NCI-H82 treated with DMSO at 0.1 percent for 48 hours (cell line): ENCODE results near the gene SAP30L.
A peak's percentile ranks its signal among the peaks of the same experiment; 100 is the strongest.

ENCODE experiments used
- DNase-seq: peaks from one replicate; lab custom pipeline; 2025; ENCODE audit not compliant: unreplicated experiment; lab: John Stamatoyannopoulos, UW

SAP30L gene

DNA sequence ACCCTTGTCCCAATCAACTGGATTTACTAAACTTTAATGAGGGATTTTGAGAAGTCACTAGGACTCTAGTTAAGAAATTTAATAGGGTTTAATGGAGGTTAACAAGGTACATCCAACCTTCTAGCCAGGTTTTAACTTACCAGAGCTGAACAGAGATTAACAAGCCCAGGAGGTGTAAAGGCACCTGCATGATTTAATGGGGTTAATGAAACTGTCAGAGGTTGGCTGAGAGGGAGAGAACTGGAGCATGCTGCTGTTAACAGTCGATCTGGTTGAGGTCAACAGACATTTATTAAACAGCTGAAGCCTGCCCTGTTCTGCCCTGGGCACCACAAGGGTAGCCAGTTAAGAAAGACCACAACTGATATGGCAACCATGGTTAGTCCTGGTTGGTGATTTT is 18.6 kb downstream of the SAP30L start:
- no peak for DNase-seq

- DNase-seq: no peak
Observed at GRCh38 chr5:154465169-154465568, 19.4 kb downstream of the SAP30L start.

DNA sequence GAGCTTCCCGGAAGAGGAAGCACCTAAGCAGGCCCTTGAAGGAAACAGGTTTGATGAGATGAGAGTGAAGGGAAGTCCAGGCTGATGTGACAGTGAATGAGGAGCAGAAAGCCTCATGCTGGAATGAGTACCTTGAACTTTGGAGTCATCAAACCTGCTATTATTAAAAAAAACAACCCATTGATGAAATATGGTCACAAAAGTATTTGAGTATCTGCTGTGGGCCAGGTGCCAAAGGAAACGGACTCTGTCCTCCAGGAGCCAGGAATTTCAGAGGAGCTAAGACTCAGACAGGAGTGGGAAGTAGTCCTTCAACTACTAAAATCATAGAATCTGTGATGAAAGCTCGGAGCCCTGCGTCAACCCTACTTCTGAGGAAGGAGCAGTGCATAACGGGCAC is 20.4 kb downstream of the SAP30L start:
- no peak for DNase-seq

DNA sequence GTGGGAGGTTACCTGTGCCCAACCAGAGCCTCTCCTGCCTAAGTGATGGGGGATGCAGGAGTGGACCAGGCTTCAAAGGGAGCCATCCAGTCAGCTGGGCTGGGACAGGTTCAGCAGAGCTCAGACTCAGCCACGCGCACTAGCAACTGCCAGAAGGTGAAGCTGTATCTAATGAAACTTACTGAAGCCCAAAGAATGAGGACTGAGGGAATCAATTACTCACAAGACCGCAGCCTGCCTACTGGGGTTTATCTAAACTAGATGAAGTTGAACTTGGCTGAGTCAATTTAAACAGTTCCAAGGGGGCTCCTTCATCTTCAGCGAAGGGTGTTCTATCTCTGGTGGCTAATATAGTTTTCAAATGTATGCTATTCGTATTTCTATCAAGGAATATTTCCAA is 20.9 kb downstream of the SAP30L start:
- DNase-seq: no peak

GRCh38 chr5:154467655-154468354 is 22.0 kb downstream of the SAP30L start:
- DNase-seq: no peak

- DNase-seq: no peak
Observed at GRCh38 chr5:154470137-154470536, 24.3 kb downstream of the SAP30L start.

GRCh38 chr5:154470947-154471870 is 25.4 kb downstream of the SAP30L start:
- no peak for DNase-seq

GRCh38 chr5:154472871-154473580 is 27.2 kb downstream of the SAP30L start:
- DNase-seq: no peak

DNA sequence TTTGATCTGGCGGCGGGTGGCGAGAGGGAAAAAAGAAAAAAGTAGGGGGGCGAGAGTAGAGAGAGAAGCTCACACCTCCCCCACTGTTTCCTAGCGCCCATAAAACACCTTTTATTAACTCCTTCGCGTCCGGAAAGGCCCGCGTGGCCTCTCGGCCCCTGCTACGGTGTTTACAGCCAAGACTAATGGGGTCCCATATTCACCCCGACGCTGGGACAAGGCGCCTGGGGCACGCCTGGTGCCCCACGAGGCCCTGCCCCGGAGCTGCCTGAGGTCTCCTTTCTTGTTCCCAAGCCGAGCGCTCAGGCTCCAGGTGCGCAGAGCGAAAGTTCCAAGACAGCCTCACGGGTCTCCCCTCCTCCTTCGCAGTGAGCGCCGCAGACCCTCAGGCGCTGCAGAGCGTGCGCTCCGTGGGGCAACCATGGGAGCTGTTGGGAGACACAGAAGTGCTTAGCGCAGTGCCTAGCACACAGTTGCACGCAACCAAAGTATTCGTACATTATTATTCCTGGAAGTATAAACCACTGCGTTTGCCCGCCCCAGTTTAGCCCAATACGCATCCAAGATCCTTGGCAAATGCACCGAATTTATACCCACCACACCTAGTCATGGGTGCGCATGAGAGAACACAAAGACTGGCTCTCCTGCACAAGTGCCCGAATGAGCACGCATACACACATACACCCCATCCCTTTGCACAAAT is 27.9 kb downstream of the SAP30L start:
- no peak for DNase-seq

DNA sequence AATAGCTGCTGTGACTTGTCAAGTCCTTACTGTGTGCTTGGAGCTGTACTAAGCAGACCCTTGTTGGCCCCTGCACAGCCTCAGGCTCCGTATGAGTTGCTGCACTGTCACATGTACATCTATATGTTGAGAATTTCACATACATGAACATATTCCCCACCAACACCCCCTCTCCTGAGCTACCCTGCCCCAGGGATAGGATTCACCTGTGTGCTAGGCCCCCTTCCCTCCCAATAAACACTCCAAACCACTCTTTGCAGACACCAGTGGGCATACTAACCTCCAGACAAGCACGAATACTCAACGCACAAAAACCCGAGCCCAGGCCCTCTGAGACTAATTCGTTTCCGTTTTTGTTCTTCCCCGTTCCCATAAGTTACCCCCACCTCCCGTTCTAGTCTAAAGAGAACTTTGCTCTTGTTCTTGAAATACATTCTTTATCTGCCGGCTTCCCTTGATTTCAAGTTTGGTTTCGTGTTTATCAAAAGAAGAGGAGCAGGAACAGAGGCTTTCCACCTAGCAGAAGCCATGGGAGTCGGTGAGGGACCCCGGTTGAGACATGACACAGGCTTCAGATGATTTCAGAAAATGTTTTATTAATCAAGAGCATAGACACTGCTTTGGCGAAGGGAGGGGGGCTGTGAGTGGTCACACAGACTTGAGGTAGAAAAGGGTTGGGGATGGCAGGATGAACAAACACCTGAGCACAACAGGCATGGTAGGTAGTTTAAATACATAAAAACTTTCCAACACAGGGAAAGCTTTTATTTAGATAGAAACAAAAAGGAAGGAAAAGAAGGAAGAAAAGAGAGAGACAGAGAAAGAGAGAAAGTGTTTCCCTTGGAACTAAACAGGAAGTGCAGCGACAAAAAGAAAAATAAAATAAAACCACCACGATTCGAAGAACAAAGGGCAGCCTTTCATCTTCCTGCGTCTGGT is 28.9 kb downstream of the SAP30L start:
- no peak for DNase-seq

DNA sequence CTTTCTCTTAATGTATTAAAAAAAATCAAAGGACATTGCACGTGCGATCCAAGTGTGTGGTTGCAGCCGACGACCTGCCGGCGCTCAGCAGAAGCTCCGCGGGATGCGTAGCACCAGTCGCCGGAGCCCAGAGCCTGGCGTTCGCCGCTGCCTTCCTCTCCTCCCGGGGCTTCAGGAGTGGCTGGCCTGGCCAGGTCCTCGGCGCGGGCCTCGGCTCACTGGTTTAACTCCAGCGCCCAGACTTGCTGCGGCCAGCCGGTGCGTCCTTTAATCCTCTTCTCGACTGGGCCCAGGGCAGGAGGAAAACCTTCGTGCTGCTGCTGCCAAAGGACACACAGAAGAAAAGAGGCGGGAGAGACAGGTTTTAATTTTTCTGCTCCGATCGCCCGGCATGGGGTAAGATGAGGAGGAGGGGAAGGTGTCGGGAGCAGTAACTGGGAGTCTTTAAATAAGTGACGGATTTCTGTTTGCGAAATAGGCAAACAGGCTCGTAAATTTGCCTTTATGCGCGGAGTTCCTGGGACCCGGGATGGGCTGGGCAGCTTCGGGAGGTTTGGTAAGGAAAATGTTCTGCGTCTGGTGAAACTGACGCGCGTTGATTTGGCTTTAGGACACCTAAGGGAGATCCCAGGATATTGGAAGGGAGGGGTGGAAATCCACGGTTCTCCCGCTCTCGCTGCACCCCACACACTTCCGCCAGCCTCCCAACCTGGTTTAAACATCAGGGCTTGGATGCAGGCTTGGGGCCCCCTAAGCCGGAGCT is 30.0 kb downstream of the SAP30L start:
- DNase-seq: peak; percentile 23

DNA sequence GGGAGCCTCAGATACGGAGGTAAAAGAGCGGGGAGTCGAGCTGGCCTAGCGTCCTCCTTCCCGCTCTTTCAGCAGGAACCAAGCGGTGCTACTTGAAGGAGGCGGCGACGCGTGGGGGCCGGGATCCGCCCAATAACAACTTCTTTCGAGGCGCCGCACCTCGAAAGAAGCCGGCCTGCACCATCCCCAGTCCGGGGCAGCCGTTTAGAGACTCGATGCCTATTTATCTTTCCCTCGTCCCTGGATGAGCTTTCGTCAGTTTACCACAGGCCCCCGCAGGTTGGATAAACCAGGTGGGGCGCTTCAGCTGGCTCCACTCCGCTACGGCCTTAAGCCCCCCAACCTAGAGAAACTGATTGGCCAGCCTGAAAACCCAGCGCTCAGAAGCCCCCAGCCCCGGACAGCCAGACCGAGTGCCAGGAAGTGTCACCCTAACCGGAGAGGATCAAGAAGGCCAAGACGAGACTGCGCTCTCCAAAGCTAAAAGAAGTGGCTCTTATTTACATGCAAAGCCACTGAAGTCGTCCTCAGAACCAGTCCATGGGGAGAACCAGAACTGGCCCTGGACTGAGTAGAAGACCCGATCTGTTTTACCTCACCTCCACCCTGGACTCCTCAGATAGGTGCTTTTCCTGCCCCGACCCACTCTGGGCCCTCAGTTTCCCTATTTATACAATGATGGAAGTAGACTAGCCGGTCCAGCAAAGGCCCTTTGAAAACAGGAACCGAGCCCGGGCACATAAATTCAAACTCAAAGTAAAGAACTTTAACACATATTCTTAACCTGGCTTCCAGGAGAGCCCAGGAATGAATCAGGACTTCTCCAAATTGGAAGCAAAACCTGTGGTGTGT is 30.8 kb downstream of the SAP30L start:
- DNase-seq: no peak

GRCh38 chr5:154477382-154478223 is 31.8 kb downstream of the SAP30L start:
- no peak for DNase-seq

- DNase-seq: peak; percentile 71
Observed at GRCh38 chr5:154478224-154478565, 32.4 kb downstream of the SAP30L start, which contains the start of gene HAND1. HAND1 (minus strand) TSS chr5:154478227; CDS start chr5:154478008, 219 bp downstream.

DNA sequence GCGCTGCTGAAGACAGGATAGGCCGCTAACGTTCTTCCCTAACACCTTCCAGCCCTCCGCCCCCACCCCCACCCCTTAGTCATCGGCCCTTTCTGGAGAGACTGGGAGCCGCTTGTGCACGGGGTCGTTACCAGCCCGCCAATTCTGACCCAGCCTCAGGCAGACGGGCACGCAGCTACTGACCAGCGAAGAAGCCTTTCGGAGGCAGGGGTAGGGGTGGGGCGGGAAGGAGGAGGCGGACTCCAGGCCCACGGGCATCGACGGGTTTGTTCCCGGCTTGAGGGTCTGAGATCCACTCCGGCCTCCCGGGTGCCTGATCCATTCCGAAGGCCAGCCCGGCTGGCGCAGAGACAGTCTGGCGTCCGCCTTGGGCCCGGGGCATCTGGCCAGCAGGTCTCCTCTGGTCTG is 33.0 kb downstream of the SAP30L start:
- no peak for DNase-seq

DNA sequence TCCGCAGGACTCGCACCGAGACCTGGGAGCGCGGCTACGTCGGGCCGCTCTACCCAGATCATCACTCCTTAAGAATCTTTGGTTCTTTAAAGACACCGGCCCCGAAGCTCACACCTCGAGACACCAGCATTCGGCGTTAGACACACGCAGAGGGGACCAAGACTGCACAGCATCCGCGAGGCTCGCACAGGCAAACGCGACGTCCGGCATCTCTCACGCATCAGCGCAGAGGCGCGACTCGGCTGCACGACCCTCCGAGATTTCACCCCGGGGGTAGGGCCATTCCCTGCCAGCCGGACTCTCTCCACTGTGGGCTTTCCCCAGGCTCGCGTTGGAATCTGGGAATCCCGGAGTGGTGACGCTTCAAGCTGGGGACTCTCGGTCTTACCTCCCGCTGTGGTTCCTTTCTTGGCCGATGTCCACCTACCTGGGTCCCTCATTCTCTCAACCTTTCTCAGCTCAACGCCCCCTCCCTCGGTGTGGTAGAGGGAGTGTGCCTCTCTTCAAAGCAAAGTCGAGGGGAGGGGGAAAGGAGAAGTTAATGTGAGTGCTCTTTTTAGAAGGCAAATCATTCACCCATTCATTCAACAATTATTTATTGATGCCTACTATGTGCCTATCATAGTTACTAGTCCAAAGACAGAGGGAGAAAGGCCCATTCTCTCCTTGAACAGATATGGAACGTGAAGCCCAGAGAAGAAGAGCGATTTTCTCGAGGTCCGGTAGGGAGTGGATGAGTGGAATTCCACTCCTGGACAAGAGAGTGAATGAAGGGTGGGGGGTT is 33.6 kb downstream of the SAP30L start:
- no peak for DNase-seq
